Measurements from ENCODE around the gene DDAH1.

DDAH1 gene

DNA sequence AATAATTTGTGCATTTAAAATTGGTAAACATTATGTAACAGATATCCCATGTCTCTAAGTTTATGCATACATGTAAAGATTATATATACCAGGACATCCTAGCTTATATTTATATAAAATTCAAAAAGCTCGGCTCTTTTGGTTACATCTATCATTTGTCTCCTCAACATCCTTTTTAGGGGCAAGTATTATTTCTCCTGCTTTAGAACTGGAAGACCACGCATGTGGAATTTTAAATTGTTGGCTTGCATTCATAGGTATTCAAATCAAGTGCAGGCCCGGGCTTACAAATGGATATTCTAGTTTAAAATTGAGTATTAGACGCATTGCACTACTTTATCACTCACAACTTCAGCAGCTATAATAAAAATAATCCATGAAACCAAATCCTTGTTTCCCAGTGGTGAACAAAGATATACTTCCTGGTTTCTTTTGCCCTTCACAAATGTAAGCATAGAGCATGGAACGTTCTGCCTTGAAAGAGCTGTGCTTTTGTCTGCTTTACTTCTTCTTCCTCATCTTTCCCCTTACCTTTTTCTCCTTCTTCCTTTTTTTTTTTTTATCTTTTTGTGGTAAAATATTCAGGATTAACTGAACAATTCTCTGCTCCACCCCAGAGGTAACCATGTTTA lies 57.1 kb downstream of the DDAH1 start:
- DNase-seq: no peak
- TF ChIP-seq GATA1 (IDR thresholded peaks at IDR 0.05; ENCODE audit: low read depth, low read length): no peak
- TF ChIP-seq POLR2A (IDR thresholded peaks at IDR 0.05; ENCODE audit: low read length): no peak

GRCh38 chr1:85406887-85407533 lies 57.9 kb downstream of the DDAH1 start:
- no peak for DNase-seq
- TF ChIP-seq POLR2A (IDR thresholded peaks at IDR 0.05; ENCODE audit: low read length) (no peak), GATA1 (IDR thresholded peaks at IDR 0.05; ENCODE audit: low read depth, low read length) (no peak)

DNA sequence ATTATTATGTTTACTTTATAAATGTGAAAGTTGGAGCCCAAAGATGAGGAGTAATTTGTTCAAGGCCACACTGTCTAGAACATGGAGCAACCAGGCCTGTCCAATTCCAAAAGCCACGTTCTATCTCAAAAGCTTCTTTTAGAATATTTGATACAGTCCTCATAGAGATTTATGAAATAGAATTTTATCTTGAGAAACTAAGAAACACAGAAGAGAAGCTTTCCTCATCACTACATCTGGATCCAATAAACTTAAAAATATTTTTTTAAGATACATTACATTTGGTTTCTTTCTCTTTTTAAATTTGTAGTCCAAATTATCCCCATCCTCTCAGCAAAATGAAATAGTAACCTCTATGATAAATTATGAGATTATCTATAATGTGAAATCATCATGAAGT lies 58.9 kb downstream of the DDAH1 start:
- no peak for TF ChIP-seq POLR2A (IDR thresholded peaks at IDR 0.05; ENCODE audit: low read length)
- TF ChIP-seq GATA1 (IDR thresholded peaks at IDR 0.05; ENCODE audit: low read depth, low read length): no peak
- DNase-seq: no peak

- DNase-seq: no peak
- TF ChIP-seq GATA1 (IDR thresholded peaks at IDR 0.05; ENCODE audit: low read depth, low read length) (no peak), POLR2A (IDR thresholded peaks at IDR 0.05; ENCODE audit: low read length) (no peak)
Measured at GRCh38 chr1:85404408-85404807, 60.6 kb downstream of the DDAH1 start.

- no peak for DNase-seq
- no peak for TF ChIP-seq GATA1 (IDR thresholded peaks at IDR 0.05; ENCODE audit: low read depth, low read length)
- TF ChIP-seq POLR2A (IDR thresholded peaks at IDR 0.05; ENCODE audit: low read length): no peak
Measured at GRCh38 chr1:85398391-85399064, 66.4 kb downstream of the DDAH1 start.

GRCh38 chr1:85397490-85398032 lies 67.4 kb downstream of the DDAH1 start:
- TF ChIP-seq POLR2A (IDR thresholded peaks at IDR 0.05; ENCODE audit: low read length) (no peak), GATA1 (IDR thresholded peaks at IDR 0.05; ENCODE audit: low read depth, low read length) (no peak)
- no peak for DNase-seq

DNA sequence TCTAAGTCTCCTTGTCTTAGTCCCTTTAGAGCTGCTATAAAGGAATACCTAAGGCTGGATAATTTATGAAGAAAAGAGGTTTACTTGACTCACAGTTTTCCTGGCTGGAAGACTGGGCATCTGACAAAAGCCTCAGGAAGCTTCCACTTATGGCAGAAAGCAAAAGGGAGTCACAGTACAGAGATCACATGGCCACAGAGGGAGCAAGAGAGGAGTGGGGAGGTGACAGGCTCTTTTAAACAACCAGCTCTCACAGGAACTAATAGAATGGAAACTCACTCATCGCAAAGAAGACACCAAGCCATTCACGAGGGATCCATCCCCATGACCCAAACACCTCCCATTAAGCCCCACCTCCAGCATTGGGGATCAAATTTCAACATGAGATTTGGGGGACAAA lies 68.8 kb downstream of the DDAH1 start:
- TF ChIP-seq GATA1 (IDR thresholded peaks at IDR 0.05; ENCODE audit: low read depth, low read length) (no peak), POLR2A (IDR thresholded peaks at IDR 0.05; ENCODE audit: low read length) (no peak)
- DNase-seq: no peak

DNA sequence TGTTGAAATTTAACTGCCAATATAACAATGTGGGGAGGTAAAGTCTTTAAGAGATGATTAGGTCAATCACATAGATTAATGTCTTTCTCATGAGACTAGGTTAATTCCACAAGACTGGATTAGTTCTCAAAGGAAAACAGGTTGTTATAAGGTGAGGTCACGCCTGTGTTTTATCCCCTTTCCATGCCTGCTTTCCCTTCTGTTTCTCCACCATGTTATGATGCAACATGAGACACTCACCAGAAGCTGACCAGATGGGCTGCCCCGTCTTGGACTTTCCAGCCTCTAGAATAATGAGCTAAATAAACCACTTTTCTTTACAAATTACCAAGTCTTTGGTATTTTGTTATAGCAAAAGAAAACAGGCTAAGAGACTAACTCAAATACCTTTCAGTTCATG lies 70.8 kb downstream of the DDAH1 start:
- no peak for DNase-seq
- TF ChIP-seq POLR2A (IDR thresholded peaks at IDR 0.05; ENCODE audit: low read length): no peak
- no peak for TF ChIP-seq GATA1 (IDR thresholded peaks at IDR 0.05; ENCODE audit: low read depth, low read length)

DNA sequence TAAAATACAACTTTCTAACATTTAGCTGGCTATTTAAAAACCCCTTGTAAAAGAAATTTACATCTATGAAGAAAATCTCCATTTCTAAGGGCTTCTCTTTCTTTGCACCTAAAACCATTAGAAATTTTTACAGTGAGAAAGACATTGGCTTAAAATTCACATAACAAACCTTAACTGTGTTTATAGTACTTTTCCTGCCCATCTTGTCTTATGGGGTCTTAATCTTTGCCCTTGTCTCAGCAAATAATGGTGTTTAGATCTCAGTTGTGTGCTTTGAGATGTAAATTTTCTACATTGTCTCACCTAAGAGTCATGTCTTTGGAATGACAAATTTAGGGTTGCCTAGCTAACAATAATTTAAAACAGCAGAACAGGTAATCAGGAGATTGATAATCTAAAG lies 71.5 kb downstream of the DDAH1 start:
- TF ChIP-seq POLR2A (IDR thresholded peaks at IDR 0.05; ENCODE audit: low read length): no peak
- no peak for TF ChIP-seq GATA1 (IDR thresholded peaks at IDR 0.05; ENCODE audit: low read depth, low read length)

DNA sequence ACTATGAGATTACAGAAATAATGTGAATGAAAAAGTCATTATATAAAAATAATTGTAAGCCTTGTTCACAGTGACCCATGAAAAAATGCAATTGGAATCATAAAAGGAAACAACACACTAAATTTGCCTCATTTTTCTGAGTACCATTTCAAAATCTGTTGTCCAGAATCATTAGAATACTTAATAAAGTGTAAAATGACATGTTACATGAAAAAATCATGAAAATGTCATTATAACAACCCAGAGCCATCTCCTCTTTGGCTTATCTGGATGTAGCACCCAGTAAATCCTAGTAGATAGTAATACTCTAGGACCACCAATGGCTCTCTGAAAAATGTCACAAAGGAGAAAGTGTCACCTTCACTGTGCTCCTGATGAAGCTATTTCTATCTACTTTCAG lies 76.5 kb downstream of the DDAH1 start:
- no peak for DNase-seq
- no peak for TF ChIP-seq GATA1 (IDR thresholded peaks at IDR 0.05; ENCODE audit: low read depth, low read length)
- no peak for TF ChIP-seq POLR2A (IDR thresholded peaks at IDR 0.05; ENCODE audit: low read length)

More for the DNA sequence above, 71.5 kb downstream of the DDAH1 start:
- no peak for DNase-seq

GRCh38 chr1:85387781-85388180 lies 77.2 kb downstream of the DDAH1 start:
- no peak for TF ChIP-seq GATA1 (IDR thresholded peaks at IDR 0.05; ENCODE audit: low read depth, low read length)
- no peak for TF ChIP-seq POLR2A (IDR thresholded peaks at IDR 0.05; ENCODE audit: low read length)
- no peak for DNase-seq

- TF ChIP-seq GATA1 (IDR thresholded peaks at IDR 0.05; ENCODE audit: low read depth, low read length) (no peak), POLR2A (IDR thresholded peaks at IDR 0.05; ENCODE audit: low read length) (no peak)
- no peak for DNase-seq
Measured at GRCh38 chr1:85386068-85386722, 78.8 kb downstream of the DDAH1 start.

GRCh38 chr1:85379203-85380136 lies 85.5 kb downstream of the DDAH1 start:
- no peak for DNase-seq
- no peak for TF ChIP-seq POLR2A (IDR thresholded peaks at IDR 0.05; ENCODE audit: low read length)
- no peak for TF ChIP-seq GATA1 (IDR thresholded peaks at IDR 0.05; ENCODE audit: low read depth, low read length)
